B cell (primary cell): ENCODE results near the gene CNTNAP4. TPM values are rescaled to one million over a fixed set of nuclear protein-coding genes. Genes with fewer than 3 reads are reported as not detected.

Source experiments
- ATAC-seq: fragments of 200-7000 bp; cut with Tn5 transposase; one replicate; pipeline ENCODE4 v1.10.0; 2021; ENCODE audit warnings: low read depth, mild to moderate bottlenecking, moderate number of reproducible peaks, moderate library complexity
- CTCF ChIA-PET: fragments of 350-600 bp; sonication (Branson Sonifier 250); formaldehyde crosslinking; loops from one replicate; lab custom pipeline; 2021; ENCODE audit warnings: antibody characterized with exemption, inconsistent platforms; lab: Charles Lee
- POLR2A ChIA-PET: fragments of 350-600 bp; sonication (Branson Sonifier 250); formaldehyde crosslinking; loops from one replicate; lab custom pipeline; 2021; ENCODE audit warnings: antibody characterized with exemption; lab: Charles Lee
- DNase-seq: peaks from one replicate; pipeline ENCODE4 v3.0.0; 2013
- H2AFZ ChIP-seq: 2 replicates; pipeline ENCODE4 v1.6.1; 2012; ENCODE audit warnings: mild to moderate bottlenecking, low read depth, low read length; ENCODE audit not compliant: insufficient read depth, poor library complexity, severe bottlenecking
- H3K27ac ChIP-seq, 2 donors: 1 replicate in 1 of 2; 2 replicates in 1 of 2; pipeline ENCODE4 v1.5.1; 2012 to 2013; ENCODE audit warnings: low read length in 2 of 2, mild to moderate bottlenecking in 2 of 2, moderate library complexity in 1 of 2
- H3K27me3 ChIP-seq, 4 experiments: fragments of 200-600 bp in 1 of 4; sonication (generic) in 1 of 4; replicated peaks in 1 of 4; 1 replicate in 2 of 4; 2 replicates in 2 of 4; pipeline versions ENCODE4 v1.6.1 to v1.7.0; 2013 to 2016; ENCODE audit warnings: low read length in 3 of 4, mild to moderate bottlenecking in 2 of 4, mixed read lengths in 1 of 4, moderate library complexity in 1 of 4; ENCODE audit not compliant: insufficient read depth in 4 of 4, control insufficient read depth in 3 of 4; ENCODE audit errors: control extremely low read depth in 1 of 4
- H3K36me3 ChIP-seq, 2 experiments: replicated peaks in 1 of 2; 1 replicate in 1 of 2; 2 replicates in 1 of 2; pipeline versions ENCODE4 v1.6.1 to v1.7.1; 2013; ENCODE audit warnings: low read length in 1 of 2; ENCODE audit not compliant: insufficient read depth in 2 of 2, control insufficient read depth in 1 of 2; ENCODE audit errors: control extremely low read depth in 1 of 2, extremely low read depth in 1 of 2
- H3K4me1 ChIP-seq, 2 donors: fragments of 200-600 bp in 1 of 2; sonication (generic) in 1 of 2; 1 replicate in 1 of 2; 2 replicates in 1 of 2; pipeline versions ENCODE4 v1.5.1 to v1.6.1; 2013 to 2017; ENCODE audit warnings: low read length in 2 of 2; ENCODE audit not compliant: control insufficient read depth in 2 of 2, insufficient read depth in 2 of 2
- H3K4me2 ChIP-seq: replicated peaks from 2 replicates; pipeline ENCODE3; 2012; ENCODE audit warnings: mild to moderate bottlenecking, low read depth, low read length; ENCODE audit not compliant: poor library complexity, severe bottlenecking
- H3K4me3 ChIP-seq, 5 experiments: fragments of 200-600 bp in 1 of 5; sonication (generic) in 1 of 5; 1 replicate in 3 of 5; 2 replicates in 2 of 5; pipeline versions ENCODE4 v1.5.1 to v1.7.0; 2011 to 2016; ENCODE audit warnings: low read length in 4 of 5, mild to moderate bottlenecking in 4 of 5, low read depth in 2 of 5, control low read depth in 1 of 5, moderate library complexity in 1 of 5; ENCODE audit not compliant: insufficient read depth in 1 of 5; ENCODE audit errors: control extremely low read depth in 1 of 5, extremely low read depth in 1 of 5
- H3K79me2 ChIP-seq: fragments of 200-600 bp; sonication (generic); one replicate; pipeline ENCODE4 v1.6.0; 2016; ENCODE audit warnings: low read length; ENCODE audit not compliant: control insufficient read depth, insufficient read depth
- H3K9ac ChIP-seq: fragments of 200-600 bp; sonication (generic); 2 replicates; pipeline ENCODE4 v1.6.1; 2017; ENCODE audit warnings: mild to moderate bottlenecking, low read length, moderate library complexity
- H3K9me3 ChIP-seq, 3 donors: one replicate each; pipeline versions ENCODE4 v1.6.1 to v1.7.1; 2013; ENCODE audit warnings: low read length in 2 of 3; ENCODE audit not compliant: control insufficient read depth in 2 of 3, insufficient read depth in 1 of 3; ENCODE audit errors: control extremely low read depth in 1 of 3
- H4K20me1 ChIP-seq: 2 replicates; pipeline ENCODE4 v1.6.0; 2012; ENCODE audit warnings: mild to moderate bottlenecking, low read length; ENCODE audit not compliant: insufficient read depth, control insufficient read depth, poor library complexity, severe bottlenecking
- H3K27ac Mint-ChIP-seq: one replicate; pipeline ENCODE4 v1.8.0; 2021; ENCODE audit warnings: mixed read lengths
- H3K27me3 Mint-ChIP-seq: one replicate; pipeline ENCODE4 v1.8.0; 2021; ENCODE audit warnings: mixed read lengths
- H3K4me1 Mint-ChIP-seq: one replicate; pipeline ENCODE4 v1.8.0; 2021; ENCODE audit warnings: mixed read lengths
- H3K4me3 Mint-ChIP-seq: one replicate; pipeline ENCODE4 v1.8.0; 2021; ENCODE audit warnings: mixed read lengths
- H3K9me3 Mint-ChIP-seq: one replicate; pipeline ENCODE4 v1.8.0; 2022; ENCODE audit warnings: mixed read lengths; ENCODE audit not compliant: insufficient read depth
- EZH2 ChIP-seq: IDR thresholded peaks from 2 replicates; pipeline ENCODE4 v1.6.1; 2012; ENCODE audit warnings: borderline replicate concordance, low read depth, mild to moderate bottlenecking, moderate library complexity, low read length; ENCODE audit not compliant: insufficient read depth, poor library complexity, severe bottlenecking
- WGBS: methylation state at CpG from one replicate; pipeline ENCODE4 v1.1.5; 2013; ENCODE audit warnings: missing lambda C conversion rate; ENCODE audit not compliant: insufficient coverage; 5-methylcytosine and 5-hydroxymethylcytosine counted together
- intact Hi-C: fragments of 100-400 bp; cut with micrococcal nuclease; formaldehyde crosslinking; loops from one replicate; pipeline ENCODE4 v1.10.0; 2022
- polyA plus RNA-seq: library from polyadenylated mRNA; depleted of rRNA; stranded (reverse); fragments of >200 nt; gene quantifications from 2 replicates; pipeline ENCODE4 v1.2.3, GENCODE V29; 2012
- total RNA-seq, 2 donors: library from RNA; stranded (reverse); fragments of 120-200 nt in 1 of 2; gene quantifications; 1 replicate in 1 of 2; 2 replicates in 1 of 2; pipeline versions ENCODE4 v1.2.3 to v1.2.4, GENCODE V29; 2013 to 2022
- TF ChIP-seq, protein P1 (sequence below): fragments of 200-600 bp; IDR thresholded peaks from one replicate; pipeline ENCODE4 v1.8.0; 2022; ENCODE audit warnings: antibody characterized with exemption, mild to moderate bottlenecking

The CNTNAP4 gene
- total and polyA plus RNA-seq, 2 donors (not counting 1 experiment from before 2014, with no cell fraction given) = 0.06 TPM; not detected in 1

DNA sequence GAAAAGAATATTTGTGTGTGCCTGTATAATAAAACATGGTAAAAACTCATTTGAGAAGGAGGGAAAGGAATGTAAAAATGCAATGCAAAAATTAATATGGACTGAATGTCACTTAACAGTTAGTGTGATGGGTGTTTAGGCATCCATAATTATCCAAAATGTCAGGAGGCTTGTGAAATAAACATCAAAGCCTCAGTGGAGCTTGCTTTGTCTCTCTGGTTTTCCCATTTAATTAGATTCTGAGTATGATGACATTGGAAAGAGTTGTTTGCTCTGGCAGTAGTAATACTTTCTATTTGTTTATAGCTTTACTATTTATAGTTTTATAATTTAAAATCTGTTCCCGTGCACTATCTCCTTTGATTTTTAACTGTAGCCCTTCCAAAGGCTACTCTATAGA lies 51.9 kb downstream of the CNTNAP4 start:
- no peaks in the 10 kb centered on the region for H3K36me3 ChIP-seq
- POLR2A ChIA-PET = no interaction called here
- no peak overlapping the region for H2AFZ ChIP-seq

DNA sequence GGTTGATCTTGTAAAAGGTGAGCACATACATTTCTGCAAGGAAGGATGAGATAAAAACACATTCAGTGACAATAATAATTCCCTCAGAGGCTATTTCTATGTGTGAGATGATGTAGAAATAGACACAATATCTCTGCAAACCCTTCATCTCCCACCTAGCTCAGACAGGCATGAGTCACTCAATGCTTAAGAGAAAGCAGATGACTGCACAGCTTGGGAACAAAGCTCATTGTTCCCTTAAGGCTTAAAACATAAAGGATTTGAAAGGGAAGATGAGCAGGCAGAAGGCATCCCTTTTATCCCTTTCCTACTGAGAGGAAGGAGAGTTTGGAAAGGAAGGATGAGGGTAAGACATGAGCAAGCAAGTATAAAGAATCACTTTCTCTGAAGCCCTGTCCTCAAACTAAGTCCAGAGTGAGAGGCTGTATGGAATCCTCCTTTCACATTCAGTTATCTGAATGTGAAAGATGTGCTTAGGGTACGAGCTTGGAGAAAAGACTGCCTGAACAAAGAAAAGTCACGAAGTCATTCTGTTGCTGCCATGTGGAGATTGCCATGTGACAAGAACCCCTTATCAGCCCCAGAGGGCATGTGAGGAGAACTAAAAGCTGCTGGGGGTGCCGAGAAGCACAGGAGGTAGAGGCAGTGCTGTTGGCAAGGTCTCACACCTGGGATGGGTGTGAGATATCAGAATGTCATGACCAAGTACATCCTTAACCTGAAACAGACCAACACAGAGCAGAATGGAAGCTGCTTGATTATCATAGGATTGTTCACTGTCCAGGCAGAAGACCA lies 58.2 kb downstream of the CNTNAP4 start:
- Histone ChIP-seq H3K27ac (no peak overlapping the region), H3K79me2 (no peaks in the 10 kb centered on the region), H3K4me2 (no peak overlapping the region), H3K4me3 (no peak overlapping the region), H2AFZ (no peak overlapping the region), H3K4me1 (no peaks in the 10 kb centered on the region), H3K9ac (no peak overlapping the region), H3K36me3 (no peaks in the 10 kb centered on the region), H4K20me1 (no peaks in the 10 kb centered on the region), H3K27me3 (no peaks in the 10 kb centered on the region), H3K9me3 (no peaks in the 10 kb centered on the region)
- POLR2A ChIA-PET = no interaction called here
- intact Hi-C loops = no loop called here
- Mint-ChIP-seq H3K27me3 (no peaks in the 10 kb centered on the region), H3K27ac (no peak overlapping the region), H3K9me3 (peaks cover 5% of the 10 kb centered on the region), H3K4me1 (no peaks in the 10 kb centered on the region), H3K4me3 (no peak overlapping the region)
- WGBS = 100% methylated on average over 1 of the region's 3 CpGs
- ATAC-seq (no peak), DNase-seq (no peak)
- CTCF ChIA-PET = no interaction called here
- TF ChIP-seq, protein P1, sequence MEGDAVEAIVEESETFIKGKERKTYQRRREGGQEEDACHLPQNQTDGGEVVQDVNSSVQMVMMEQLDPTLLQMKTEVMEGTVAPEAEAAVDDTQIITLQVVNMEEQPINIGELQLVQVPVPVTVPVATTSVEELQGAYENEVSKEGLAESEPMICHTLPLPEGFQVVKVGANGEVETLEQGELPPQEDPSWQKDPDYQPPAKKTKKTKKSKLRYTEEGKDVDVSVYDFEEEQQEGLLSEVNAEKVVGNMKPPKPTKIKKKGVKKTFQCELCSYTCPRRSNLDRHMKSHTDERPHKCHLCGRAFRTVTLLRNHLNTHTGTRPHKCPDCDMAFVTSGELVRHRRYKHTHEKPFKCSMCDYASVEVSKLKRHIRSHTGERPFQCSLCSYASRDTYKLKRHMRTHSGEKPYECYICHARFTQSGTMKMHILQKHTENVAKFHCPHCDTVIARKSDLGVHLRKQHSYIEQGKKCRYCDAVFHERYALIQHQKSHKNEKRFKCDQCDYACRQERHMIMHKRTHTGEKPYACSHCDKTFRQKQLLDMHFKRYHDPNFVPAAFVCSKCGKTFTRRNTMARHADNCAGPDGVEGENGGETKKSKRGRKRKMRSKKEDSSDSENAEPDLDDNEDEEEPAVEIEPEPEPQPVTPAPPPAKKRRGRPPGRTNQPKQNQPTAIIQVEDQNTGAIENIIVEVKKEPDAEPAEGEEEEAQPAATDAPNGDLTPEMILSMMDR = no peak
- no peak for TF ChIP-seq EZH2

More for the DNA sequence above, 51.9 kb downstream of the CNTNAP4 start:
- ATAC-seq (no peak), DNase-seq (no peak)
- Mint-ChIP-seq H3K4me1 (no peaks in the 10 kb centered on the region), H3K4me3 (no peak overlapping the region), H3K27me3 (no peaks in the 10 kb centered on the region), H3K27ac (no peak overlapping the region), H3K9me3 (peaks cover 4% of the 10 kb centered on the region)
- TF ChIP-seq EZH2 = no peak
- TF ChIP-seq, protein P1 = no peak
- H3K79me2 ChIP-seq = no peaks in the 10 kb centered on the region
- no peaks in the 10 kb centered on the region for H3K27me3 ChIP-seq
- H3K9ac ChIP-seq = no peak overlapping the region
- CTCF ChIA-PET = no interaction called here
- no CpG with 5 or more reads among the region's 1 CpG for WGBS
- H4K20me1 ChIP-seq = no peaks in the 10 kb centered on the region
- no peak overlapping the region for H3K4me3 ChIP-seq
- intact Hi-C loops = no loop called here
- H3K27ac ChIP-seq = no peak overlapping the region
- no peak overlapping the region for H3K4me2 ChIP-seq
- no peaks in the 10 kb centered on the region for H3K9me3 ChIP-seq
- no peaks in the 10 kb centered on the region for H3K4me1 ChIP-seq
